HL-60 (cell line): ENCODE data around the gene APOH.

Experiments
- DNase-seq, 2 experiments: peaks; one replicate each; pipeline ENCODE4 v3.0.0-alpha.2; 2010 to 2020; ENCODE audit warnings: low read depth in 1 of 2, low spot score in 1 of 2
- H3K27ac ChIP-seq: fragments of 250-450 bp; sonication (Bioruptor Pico); replicated peaks from 2 replicates; pipeline ENCODE4 v1.5.1; 2020; ENCODE audit warnings: mild to moderate bottlenecking, moderate library complexity
- H3K27me3 ChIP-seq: fragments of 250-450 bp; sonication (Bioruptor Pico); 2 replicates; pipeline ENCODE4 v1.5.1; 2021; ENCODE audit warnings: mild to moderate bottlenecking, moderate library complexity; ENCODE audit not compliant: insufficient read depth, poor library complexity, severe bottlenecking
- H3K4me3 ChIP-seq: replicated peaks from 2 replicates; pipeline ENCODE4 v1.5.1; 2011; ENCODE audit warnings: mild to moderate bottlenecking, control low read depth, low read length; ENCODE audit not compliant: insufficient read depth
- GABPA ChIP-seq: IDR thresholded peaks from 2 replicates; pipeline ENCODE4 v1.6.1; 2012; ENCODE audit warnings: low read depth
- POLR2AphosphoS5 ChIP-seq: IDR thresholded peaks from 2 replicates; pipeline ENCODE4 v1.6.1; 2012; ENCODE audit warnings: low read depth
- SPI1 ChIP-seq: IDR thresholded peaks from 2 replicates; pipeline ENCODE4 v1.6.1; 2012; ENCODE audit warnings: low read depth, mild to moderate bottlenecking, borderline replicate concordance
- TF ChIP-seq, protein P1 (sequence below): IDR thresholded peaks from 2 replicates; pipeline ENCODE4 v1.6.1; 2012; ENCODE audit warnings: low read depth; ENCODE audit not compliant: insufficient replicate concordance
- TF ChIP-seq, protein P2 (sequence below): IDR thresholded peaks from one replicate; pipeline ENCODE4 v1.5.1; 2011; ENCODE audit warnings: low read length, control low read depth, inconsistent platforms; ENCODE audit not compliant: insufficient read depth

APOH gene

GRCh38 chr17:66275651-66276050, 46.4 kb upstream of the APOH start:
- DNase-seq, result no peak
- Histone ChIP-seq H3K27me3 (no peaks in the 10 kb centered on the region), H3K4me3 (no peak overlapping the region), H3K27ac (no peak overlapping the region)
- TF ChIP-seq GABPA (no peak), SPI1 (no peak), POLR2AphosphoS5 (no peak)
- TF ChIP-seq, protein P1, sequence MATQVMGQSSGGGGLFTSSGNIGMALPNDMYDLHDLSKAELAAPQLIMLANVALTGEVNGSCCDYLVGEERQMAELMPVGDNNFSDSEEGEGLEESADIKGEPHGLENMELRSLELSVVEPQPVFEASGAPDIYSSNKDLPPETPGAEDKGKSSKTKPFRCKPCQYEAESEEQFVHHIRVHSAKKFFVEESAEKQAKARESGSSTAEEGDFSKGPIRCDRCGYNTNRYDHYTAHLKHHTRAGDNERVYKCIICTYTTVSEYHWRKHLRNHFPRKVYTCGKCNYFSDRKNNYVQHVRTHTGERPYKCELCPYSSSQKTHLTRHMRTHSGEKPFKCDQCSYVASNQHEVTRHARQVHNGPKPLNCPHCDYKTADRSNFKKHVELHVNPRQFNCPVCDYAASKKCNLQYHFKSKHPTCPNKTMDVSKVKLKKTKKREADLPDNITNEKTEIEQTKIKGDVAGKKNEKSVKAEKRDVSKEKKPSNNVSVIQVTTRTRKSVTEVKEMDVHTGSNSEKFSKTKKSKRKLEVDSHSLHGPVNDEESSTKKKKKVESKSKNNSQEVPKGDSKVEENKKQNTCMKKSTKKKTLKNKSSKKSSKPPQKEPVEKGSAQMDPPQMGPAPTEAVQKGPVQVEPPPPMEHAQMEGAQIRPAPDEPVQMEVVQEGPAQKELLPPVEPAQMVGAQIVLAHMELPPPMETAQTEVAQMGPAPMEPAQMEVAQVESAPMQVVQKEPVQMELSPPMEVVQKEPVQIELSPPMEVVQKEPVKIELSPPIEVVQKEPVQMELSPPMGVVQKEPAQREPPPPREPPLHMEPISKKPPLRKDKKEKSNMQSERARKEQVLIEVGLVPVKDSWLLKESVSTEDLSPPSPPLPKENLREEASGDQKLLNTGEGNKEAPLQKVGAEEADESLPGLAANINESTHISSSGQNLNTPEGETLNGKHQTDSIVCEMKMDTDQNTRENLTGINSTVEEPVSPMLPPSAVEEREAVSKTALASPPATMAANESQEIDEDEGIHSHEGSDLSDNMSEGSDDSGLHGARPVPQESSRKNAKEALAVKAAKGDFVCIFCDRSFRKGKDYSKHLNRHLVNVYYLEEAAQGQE, result no peak
- TF ChIP-seq, protein P2, sequence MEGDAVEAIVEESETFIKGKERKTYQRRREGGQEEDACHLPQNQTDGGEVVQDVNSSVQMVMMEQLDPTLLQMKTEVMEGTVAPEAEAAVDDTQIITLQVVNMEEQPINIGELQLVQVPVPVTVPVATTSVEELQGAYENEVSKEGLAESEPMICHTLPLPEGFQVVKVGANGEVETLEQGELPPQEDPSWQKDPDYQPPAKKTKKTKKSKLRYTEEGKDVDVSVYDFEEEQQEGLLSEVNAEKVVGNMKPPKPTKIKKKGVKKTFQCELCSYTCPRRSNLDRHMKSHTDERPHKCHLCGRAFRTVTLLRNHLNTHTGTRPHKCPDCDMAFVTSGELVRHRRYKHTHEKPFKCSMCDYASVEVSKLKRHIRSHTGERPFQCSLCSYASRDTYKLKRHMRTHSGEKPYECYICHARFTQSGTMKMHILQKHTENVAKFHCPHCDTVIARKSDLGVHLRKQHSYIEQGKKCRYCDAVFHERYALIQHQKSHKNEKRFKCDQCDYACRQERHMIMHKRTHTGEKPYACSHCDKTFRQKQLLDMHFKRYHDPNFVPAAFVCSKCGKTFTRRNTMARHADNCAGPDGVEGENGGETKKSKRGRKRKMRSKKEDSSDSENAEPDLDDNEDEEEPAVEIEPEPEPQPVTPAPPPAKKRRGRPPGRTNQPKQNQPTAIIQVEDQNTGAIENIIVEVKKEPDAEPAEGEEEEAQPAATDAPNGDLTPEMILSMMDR, result no peak

GRCh38 chr17:66273586-66273848, 44.3 kb upstream of the APOH start:
- Histone ChIP-seq H3K4me3 (no peak overlapping the region), H3K27ac (no peak overlapping the region), H3K27me3 (no peaks in the 10 kb centered on the region)
- no peak for DNase-seq
- TF ChIP-seq SPI1 (no peak), GABPA (no peak), POLR2AphosphoS5 (no peak)
- TF ChIP-seq, protein P1, result no peak
- TF ChIP-seq, protein P2, result no peak

DNA sequence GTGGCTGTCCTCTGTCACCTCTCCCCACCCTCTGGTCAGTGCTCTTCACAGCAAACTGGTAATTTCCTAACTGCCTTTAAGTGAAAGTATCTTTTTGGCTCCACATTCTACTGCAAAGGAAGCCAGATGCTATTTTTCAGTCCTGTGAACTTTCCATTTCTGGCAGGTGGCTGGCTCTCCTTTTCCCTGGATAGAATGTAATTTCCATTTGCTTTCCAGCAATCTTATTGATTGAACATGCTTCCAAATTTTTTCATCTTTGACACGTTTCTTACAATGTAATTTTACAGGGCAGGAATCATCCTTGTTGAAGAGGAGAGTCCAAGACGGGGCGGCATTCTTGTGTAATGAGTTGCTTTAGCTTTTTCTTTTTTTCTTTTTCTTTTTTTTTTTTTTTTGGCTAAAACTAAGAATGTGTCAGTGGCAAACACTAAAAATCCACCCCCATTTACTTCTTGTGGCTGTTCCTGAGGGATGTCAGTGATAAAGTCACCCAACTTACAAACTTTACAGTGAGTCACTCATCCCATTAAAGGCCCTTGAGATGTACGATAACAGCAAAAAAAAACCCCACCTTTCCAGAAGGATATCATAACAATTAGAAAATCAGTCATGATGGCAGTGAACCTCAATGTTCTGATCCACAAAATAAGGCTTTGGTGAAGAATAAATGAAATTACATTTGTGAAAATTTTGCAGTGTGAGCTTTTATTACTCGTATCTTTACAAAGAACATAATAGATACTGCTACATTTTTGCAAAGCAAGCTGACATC, 43.8 kb upstream of the APOH start:
- Histone ChIP-seq H3K27me3 (no peaks in the 10 kb centered on the region), H3K27ac (no peak overlapping the region), H3K4me3 (no peak overlapping the region)
- TF ChIP-seq, protein P2, result no peak
- TF ChIP-seq SPI1 (no peak), POLR2AphosphoS5 (no peak), GABPA (no peak)
- TF ChIP-seq, protein P1, result no peak
- DNase-seq, result no peak
